ENCODE measurements around the gene SEPTIN8.

The SEPTIN8 gene

DNA sequence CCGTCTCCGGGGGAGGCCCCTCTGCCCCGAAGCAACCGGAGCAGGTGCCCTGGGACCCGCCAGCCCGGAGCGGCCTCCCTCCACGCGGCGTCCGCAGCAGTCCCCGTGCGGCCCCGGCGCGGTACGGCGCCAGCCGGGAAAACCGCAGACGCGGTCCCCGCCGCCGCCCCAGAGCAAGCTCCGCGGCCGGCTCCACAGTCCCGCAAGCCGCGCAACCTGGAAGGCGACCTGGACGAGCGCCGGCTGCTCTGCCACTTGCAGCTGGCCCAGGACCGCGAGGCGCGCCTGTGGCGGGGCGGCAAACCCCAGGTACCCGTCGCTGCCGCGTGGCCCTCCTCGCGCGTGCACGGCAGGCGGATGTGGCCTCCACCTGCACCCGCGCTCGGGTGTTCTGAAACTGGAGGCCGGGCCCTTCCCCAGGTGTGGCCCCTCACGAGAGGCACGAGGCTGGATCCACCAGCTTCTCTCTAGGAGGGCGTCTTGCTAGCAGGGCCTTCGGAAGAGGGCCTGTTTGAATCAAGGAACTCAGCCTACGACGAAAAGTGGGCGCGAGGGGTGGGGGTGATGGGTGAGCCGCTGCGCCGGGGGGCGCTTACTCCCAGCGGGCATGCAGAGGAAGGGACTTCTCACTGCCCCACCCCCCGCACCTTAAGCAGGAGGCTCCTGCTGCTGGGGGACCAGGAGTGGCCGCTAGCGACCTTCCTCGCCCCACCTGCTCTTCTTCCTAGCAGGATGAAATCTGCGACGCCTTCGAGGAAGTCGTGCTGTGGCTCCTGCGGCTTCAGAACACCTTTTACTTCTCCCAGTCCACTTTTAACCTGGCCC, 29.2 kb downstream of the SEPTIN8 start:
- peak; percentile 46 for DNase-seq (ENCODE audit: low read depth)

DNA sequence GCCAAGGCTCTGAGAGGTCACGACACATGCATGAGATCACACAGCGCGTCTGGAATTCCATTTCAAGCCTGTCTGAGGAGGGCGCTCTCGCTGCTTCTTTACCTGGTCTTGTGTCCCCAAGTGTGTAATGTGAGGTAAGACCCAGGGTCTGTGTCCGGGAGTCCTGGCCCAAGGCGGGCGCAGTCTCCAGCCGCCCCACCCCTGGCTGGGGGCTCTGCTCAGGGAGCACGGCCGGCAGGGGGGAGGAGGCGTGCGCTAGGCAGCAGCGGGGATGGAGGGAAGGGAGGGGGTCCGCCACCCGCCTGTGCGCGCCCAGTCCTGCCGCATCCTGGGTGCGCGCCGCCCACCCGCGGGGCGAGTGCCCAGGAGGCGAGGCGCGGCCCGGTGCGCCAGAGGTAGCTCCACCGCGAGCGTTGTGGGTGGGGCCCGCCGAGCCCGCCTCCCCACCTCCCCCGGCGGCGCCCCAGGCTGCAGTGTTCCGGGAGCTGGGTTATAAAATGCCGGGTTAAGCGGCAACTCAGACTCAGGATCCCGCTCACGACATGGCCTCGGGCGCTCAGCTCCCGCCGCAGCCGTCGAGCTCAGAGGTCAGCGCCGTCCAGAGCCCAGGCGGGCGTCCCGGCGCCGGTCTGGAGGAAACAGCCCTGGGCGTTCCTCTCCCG, 30.0 kb downstream of the SEPTIN8 start, which contains the start of gene CCNI2:
TSS of gene CCNI2 (plus strand) at position 473 of the 662 bp plus-strand sequence. CDS start at position 543, 70 bp downstream.
- DNase-seq (ENCODE audit: low read depth), result peak; percentile 69

DNA sequence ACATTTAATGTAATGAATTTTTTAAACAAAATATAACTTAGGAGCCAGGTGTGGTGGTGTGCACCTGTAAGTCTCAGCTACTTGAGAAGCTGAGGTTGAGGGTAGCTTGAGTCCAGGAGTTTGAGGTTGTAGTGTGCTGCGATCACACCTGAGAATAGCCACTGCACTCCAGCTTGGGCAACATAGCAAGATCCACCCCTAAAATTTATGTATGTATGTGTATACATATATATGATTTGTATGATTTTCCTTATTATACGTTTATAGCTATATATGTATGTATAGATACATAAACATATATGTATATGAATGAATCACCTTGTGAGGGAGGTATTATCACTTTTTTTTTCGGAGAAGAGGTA, 30.5 kb downstream of the SEPTIN8 start:
- DNase-seq (ENCODE audit: low read depth), result no peak

DNA sequence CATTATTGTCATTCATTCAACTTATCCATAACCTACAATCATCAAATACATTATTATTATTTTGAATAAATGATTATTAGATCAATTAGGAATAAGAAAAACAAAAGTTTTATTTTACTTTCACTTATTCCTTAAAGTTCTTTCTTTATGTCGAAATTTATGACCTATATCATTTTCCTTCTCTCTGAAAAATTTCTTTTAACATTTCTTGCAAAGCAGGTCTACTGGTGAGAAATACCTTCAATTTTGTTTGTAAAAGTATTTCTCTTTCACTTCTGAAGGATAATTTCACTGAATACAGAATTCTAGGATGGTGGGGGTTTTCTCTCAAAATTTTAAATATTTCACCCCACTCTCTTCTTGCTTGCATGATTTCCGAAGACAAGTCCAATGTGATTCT, 32.4 kb downstream of the SEPTIN8 start:
- no peak for DNase-seq (ENCODE audit: low read depth)

DNA sequence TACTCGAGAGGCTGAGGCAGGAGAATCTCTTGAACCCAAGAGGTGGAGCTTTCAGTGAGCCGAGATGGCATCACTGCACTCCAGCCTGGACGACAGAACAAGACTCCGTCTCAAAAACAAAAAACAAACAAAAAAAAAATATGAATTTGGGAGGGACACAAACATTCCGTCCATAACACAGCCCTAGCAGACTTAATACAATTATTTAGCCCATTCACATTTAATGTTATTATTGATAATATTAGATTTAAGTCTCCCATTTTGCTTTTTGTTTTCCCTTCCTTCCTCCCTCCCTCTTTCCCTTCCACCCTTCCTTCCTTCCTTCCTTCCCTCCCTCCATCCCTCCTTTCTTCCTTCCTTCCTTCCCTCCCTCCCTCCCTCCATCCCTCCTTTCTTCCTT, 34.4 kb downstream of the SEPTIN8 start:
- DNase-seq (ENCODE audit: low read depth), result no peak

DNA sequence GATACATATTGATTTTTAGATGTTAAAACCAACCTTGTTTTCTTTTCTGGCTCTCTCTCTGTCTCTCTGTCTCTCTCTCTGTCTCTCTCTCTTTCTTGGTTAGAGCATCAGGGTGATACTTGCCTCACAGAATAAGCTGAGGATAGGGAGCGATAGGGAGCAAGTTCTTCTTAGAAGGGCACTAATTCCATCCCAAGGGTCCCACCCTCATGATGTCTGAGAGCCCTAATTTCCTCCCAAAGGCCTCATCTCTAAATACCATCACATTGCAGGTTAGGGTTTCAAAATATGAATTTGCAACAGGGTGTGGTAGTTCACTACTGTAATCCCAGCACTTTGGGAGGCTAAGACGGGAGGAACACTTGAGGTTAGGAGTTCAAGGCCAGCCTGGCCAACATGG, 34.9 kb downstream of the SEPTIN8 start:
- DNase-seq (ENCODE audit: low read depth), result no peak

DNA sequence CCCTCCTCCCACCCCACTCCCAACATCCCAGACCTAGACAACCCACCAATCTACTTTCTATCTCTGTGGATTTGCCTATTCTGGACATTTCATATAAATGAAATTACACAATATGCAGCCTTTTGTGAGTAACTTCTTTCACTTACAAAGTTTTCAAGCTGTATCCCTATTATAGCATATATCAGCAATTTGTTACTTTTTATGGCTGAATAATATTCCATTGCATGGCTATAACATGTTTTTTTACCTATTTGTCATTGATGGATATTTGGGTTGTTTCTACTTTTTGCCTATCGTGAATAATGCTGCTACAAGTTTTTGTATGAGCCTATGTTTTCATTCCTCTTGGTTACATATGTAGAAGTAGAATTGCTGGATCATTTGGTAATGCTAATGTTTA, 37.8 kb downstream of the SEPTIN8 start:
- no peak for DNase-seq (ENCODE audit: low read depth)

DNA sequence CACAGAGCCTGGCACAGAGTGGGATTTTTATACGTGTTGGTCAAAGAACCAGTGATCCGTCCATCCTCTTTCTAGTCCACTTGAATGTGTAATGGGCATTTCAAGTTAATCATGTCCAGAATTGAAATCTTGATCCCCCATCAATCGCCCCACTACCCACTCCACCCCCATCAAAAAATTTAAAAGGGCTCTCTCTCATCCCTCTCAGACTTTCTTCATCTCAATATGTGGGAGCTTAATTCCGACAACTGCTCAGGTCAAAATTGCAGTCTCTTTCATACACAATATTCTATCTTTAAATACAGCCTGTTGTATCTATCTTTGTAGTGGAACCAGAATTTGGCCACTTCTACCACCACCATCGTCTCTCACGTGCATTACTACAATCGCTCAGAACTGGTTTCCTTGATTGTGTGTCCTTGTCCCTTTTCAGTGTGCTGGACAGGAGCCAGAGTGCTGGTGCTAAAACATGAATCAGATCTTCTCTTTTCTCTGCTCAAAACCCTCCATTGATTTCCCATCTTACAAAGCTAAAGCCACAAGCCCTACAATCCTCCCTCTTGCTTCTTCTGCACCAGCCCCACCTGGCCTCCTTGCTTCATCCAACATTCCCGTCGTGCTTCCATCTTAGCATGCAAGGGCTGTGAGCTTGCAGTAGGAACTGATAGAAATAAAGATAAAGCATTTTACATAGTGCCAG, 38.9 kb downstream of the SEPTIN8 start:
- DNase-seq (ENCODE audit: low read depth), result no peak

DNA sequence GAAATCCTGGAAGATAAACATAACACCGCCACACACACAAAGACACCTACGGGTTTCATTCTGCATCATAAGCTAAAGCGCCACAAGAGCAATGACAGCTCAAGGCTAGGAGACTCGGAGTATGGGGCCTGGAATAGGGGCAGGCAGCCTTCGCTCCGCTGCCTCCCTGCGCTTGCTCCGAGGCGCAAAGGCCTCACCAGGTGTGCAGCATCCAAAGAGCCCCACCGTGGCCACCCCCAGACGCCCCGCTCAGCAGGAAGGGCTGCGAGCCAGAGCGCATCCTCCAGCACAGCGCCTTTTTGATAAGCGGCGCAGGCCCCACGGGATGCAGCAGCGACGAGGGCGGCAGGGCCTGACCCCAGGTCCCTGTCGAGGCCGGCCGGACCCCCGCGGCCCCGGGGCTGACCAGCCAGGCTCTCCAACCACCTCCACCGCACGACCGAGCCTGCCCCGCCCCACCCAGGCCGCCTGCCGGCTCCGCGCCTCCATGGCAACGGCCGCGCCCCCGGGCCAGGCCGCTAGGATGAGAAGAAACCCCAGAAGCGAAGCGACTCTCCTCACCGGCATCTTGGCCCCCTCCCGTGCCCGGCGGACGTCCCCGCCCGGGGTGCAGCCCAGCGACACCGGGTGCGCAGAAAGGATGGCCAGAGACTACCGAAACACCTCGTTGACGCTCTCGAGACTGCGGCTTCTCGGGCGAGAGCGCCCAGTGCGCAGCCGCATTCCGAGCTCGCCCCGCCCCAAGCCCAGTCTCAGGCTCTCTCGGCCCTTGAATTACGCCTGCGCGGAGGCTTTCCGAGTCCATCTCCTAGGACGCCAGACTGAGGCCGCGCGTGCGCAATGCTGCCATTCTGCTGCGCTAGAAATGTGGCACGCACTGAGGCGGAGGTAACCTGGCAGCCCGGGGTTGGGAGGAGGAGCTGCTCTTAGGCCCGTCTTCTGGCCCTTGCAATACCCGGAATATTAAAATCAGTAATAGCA, 39.9 kb downstream of the SEPTIN8 start, which contains the start of gene KIF3A:
TSS of gene KIF3A (minus strand) at position 694 of the 981 bp plus-strand sequence. CDS start at position 567, 127 bp downstream.
- peak; percentile 98 for DNase-seq (ENCODE audit: low read depth)

DNA sequence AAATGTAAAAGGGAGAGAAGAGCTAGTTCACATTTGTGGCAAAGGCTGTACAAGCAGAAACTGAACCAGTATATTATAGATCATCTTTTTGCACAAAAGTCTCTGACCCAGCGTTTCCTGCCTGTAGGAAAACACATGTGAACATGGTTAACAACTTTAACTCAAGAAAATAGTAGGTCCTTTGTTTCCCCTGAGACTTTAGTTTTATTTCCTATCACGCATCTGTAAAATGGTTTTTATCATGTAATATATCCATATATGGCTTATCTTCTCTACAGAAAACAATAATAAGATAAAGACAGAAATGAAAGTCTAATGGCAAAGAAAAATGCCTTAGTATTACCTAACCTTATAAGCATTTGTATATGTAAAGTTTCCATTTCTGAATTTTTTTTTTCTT, 42.4 kb downstream of the SEPTIN8 start:
- no peak for DNase-seq (ENCODE audit: low read depth)

DNA sequence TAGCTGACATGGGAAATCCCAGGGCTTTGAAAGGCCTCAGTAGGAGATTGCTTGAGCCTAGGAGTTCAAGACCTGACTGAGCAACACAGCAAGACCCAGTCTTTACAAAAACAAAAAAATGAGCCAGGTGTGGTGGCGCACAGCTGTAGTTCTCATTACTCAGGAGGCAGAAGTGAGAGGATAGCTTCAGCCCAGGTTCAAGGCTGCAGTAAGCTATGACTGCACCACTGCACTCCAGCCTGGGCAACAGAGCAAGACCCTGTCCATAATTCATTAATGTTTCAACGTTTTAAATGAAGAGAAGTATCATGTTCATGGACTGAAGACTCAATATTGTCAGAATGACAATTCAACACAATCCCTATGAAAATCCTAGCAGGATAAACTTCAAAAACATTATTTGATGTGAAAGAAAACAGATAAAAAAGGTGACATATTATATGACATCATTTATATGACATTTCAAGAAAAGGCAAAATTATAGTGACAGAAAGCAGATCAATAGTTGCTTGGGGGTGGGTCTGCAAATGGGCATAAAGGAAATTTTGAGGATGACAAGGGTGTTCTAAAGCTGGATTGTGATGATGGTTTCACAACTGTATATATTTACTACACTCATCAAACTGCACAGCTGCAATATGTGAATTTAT, 43.4 kb downstream of the SEPTIN8 start:
- no peak for DNase-seq (ENCODE audit: low read depth)

DNA sequence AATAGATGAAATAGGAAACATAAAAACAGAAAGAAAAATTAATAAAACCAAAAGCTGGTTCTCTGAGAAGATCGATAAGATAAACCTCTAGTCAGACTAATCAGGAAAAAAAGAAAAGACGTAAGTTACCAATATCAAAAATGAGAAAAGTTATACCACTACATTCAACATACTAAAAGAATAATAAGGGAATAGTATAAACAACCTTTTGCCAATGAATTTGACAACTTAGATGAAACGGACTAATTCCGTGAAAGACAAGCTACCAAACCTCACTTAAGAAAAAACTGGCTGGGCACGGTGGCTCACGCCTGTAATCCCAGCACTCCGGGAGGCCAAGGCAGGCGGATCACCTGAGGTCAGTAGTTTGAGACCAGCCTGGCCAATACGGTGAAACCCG, 47.1 kb downstream of the SEPTIN8 start:
- no peak for DNase-seq (ENCODE audit: low read depth)

DNA sequence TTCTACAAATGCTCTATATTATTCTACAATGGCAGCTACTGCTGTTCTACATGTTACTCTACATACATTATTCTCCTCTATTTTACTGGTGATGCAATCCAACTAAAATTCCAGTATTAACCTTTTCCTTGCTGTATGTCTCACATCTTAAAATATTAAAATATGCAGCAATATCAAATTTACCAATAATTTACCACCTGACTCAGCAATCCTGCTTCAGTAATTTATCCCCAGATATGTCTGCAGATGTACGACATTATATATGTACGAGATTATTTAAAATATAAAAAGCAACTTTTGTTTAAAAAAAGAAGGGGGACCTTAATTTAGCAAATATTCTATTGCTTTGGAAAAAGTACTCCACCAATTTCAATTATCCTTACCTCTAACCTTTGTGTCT, 51.3 kb downstream of the SEPTIN8 start:
- no peak for DNase-seq (ENCODE audit: low read depth)

DNA sequence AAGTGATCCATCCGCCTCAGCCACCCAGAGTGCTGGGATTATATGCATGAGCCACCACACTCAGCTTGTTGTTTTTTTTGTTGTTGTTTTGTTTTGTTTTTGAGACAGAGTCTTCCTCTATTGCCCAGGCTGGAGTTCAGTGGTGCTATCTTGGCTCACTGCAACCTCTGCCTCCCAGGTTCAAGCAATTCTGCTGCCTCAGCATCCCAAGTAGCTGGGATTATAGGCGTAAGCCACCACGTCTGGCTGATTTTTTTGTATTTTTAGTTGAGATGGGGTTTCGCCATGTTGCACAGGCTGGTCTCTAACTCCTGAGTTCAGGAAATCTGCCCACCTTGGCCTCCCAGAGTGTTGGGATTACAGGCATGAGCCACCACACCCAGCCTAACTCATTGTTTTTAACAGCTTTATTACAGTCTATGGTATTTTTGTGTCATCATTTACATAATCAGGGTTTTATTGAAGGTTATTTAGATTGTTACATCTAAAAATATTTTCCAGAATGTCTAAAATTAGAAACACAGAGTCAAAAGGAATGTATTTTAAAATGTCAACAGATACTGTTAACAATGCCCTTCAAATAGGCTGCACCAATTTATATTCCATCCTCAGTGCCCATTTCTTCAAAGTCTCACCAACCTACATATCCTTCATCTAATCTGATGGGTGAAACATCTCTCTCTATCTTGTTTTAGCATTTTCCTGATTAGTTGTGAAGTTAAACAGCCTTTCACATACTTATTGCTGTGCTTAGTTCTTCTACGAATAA, 58.3 kb downstream of the SEPTIN8 start:
- DNase-seq (ENCODE audit: low read depth), result no peak

DNA sequence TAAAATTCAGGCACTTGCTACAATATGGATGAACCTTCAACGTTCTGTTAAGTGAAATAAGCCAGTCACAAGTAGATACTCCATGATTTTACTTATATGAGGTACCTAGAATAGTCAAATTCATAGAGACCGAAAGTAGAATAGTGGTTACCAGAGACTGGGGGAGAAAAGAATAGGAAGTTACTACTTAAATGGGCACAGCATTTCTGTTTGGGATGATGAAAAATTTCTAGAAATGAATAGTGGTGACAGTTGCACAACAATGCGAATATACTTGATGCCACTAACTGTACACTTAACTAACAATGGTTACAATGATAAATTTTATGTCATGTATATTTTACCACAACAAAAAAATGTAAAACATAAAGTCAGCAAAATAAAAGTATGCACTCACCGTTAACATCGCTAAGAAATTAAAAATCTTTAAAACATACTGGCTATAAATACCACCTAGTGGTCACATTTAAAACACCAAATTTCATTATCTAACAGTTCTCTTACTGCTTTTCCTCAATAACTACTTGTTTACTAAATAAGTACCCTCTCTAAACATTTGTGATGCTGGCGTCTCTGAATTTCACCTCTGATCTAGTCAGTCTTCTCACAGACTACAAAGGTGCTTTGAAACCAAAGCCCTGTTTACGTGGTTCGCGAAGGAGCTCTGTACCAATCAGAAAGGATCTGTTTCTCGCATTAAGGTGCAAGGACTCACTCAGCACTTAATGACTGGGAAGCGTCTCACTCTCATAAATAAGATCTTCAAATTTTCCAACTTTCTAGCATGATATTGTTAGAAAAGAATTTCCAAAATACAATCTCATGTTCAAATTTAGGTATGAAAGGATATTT, 62.4 kb downstream of the SEPTIN8 start:
- DNase-seq (ENCODE audit: low read depth), result no peak

DNA sequence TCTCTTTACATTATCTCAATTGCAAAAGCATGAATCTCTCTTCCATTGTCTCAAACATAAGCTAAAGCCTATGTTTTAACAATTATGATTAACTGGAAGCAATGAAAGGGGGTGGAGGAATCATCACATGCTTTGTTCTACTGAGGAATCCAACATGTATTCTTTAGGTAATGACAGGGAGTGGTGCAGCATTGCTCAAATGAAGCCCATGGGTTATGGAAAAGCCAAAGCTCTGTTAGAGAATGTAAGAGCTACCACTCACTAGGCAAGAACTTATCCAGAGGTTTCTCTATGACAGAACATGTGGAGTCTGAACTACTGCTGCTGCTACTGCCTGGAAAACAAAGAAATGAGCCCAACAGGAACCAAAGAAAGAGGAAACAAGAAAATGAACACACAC, 68.4 kb downstream of the SEPTIN8 start:
- no peak for DNase-seq (ENCODE audit: low read depth)

DNA sequence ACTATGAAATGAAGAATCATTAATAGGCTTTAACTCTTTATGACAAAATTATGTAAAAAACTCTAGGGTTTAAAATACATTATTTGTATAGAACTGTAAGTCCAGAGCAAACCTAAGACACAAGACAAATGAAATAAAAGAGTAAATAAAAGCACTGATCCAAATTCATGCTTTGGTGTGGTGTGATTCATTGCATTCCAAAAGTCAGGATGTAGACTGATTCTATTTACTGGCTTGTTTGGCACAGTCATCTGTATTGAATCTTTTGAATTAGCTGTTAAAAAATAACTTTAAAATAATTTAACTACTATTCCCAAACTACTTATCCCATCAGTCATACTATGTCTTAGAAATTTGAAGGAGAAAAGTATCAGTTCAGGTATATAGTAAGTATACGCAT, 72.2 kb downstream of the SEPTIN8 start:
- no peak for DNase-seq (ENCODE audit: low read depth)
